Left hindlimb (tissue), 1 donor: ENCODE measurements around the gene POMGNT1.

Experiments used
- DNase-seq: peaks from one replicate; pipeline ENCODE4 v3.0.0-alpha.2; 2018

POMGNT1 gene

DNA sequence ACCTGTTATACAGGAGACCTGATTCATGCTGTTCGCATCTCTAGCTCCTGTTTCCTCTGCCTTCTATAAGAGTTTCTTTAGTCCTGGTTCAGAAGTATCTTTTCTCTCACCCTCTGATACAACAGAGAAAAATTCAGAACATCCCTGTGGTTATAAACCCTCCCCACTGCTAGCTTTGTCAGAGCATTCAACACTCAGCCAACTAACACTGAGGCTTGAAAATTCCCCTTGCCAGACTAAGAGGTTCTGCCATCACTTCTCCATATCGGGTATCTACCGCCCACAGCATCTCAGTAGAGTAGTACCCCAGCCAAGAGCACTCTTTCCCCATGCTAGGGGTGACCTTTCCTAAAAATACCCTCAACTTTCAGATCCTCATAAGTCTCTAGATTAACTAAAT, 46.2 kb downstream of the POMGNT1 start:
- no peak for DNase-seq

DNA sequence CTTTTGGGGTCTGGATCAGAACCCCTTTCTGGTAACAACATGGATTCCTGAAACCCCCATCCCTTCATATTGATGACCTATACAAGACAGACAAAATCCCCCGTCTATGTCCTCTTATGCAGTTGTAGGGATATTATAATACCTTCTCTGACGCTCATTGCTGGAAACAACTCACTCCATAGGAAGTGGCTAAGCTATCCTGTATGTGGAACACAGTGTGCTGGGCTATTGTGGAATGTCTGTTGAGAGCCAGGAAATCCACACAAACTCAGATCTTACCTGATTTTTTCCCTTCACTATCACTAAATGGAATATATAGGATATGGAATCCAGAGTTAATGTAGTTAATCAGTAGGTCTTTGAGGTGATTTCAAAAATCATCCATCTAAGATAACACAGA, 48.1 kb downstream of the POMGNT1 start:
- DNase-seq: no peak

DNA sequence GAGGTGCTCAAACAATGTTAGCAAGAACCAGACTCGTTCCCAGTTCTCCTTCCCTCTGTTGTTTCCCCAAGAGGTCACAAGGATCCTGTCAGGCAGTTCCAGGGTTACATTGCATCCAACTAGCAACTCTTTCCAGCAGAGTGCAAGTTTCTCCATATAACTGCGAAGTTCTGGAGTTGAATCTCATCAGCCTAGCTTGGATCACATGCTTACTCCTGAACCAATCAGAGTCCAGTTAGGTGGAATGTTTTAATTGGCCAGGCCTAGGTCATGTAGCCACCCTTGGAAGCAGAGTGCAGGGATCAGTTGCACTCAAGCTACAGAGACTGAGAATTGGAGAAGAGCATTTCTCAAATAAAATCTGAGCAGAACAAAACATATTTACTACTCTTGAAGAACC, 49.9 kb downstream of the POMGNT1 start:
- no peak for DNase-seq
